ENCODE measurements around the gene PFKL.

GRCh38 chr21:44297525-44298290, 2.1 kb upstream of the PFKL start:
- TF ChIP-seq, protein P1, sequence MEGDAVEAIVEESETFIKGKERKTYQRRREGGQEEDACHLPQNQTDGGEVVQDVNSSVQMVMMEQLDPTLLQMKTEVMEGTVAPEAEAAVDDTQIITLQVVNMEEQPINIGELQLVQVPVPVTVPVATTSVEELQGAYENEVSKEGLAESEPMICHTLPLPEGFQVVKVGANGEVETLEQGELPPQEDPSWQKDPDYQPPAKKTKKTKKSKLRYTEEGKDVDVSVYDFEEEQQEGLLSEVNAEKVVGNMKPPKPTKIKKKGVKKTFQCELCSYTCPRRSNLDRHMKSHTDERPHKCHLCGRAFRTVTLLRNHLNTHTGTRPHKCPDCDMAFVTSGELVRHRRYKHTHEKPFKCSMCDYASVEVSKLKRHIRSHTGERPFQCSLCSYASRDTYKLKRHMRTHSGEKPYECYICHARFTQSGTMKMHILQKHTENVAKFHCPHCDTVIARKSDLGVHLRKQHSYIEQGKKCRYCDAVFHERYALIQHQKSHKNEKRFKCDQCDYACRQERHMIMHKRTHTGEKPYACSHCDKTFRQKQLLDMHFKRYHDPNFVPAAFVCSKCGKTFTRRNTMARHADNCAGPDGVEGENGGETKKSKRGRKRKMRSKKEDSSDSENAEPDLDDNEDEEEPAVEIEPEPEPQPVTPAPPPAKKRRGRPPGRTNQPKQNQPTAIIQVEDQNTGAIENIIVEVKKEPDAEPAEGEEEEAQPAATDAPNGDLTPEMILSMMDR (IDR thresholded peaks at IDR 0.05) = peak in 1 of 3 donors; percentile 48
- no peak for TF ChIP-seq POLR2A (IDR thresholded peaks at IDR 0.05)

Measured in lower leg skin (tissue), 3 donors.